C4-2B (cell line): ENCODE results near the gene GPR146.
"Not testable (repeated sequence)": the region's sequence is repeated elsewhere in the genome, so short reads cannot be mapped to it uniquely, and the experiment has no call there.

Experiments
- H3K27ac ChIP-seq: fragments of 450-650 bp; 2 replicates; pipeline ENCODE4 v1.5.1; 2017
- CTCF ChIP-seq: fragments of 450-650 bp; conservative IDR thresholded peaks from 2 replicates; pipeline ENCODE4 v1.5.1; 2017; ENCODE audit warnings: mild to moderate bottlenecking
- ZFX ChIP-seq: fragments of 450-650 bp; IDR thresholded peaks from 2 replicates; pipeline ENCODE4 v1.6.1; 2017

The GPR146 gene

GRCh38 chr7:999941-1000935 lies 44.1 kb upstream of the GPR146 start:
- no peak for TF ChIP-seq CTCF
- no peak for TF ChIP-seq ZFX
- H3K27ac ChIP-seq: no peak overlapping the region

GRCh38 chr7:1001069-1001770 lies 43.1 kb upstream of the GPR146 start:
- not testable (repeated sequence) for H3K27ac ChIP-seq

GRCh38 chr7:1002026-1002425 lies 42.3 kb upstream of the GPR146 start:
- not testable (repeated sequence) for H3K27ac ChIP-seq

- not testable (repeated sequence) for H3K27ac ChIP-seq
Measured at GRCh38 chr7:1002445-1002844, 41.9 kb upstream of the GPR146 start.

- H3K27ac ChIP-seq: no peak overlapping the region
- TF ChIP-seq CTCF (no peak), ZFX (no peak)
Measured at GRCh38 chr7:1004018-1004852, 40.1 kb upstream of the GPR146 start.

GRCh38 chr7:1005303-1005702 lies 39.0 kb upstream of the GPR146 start:
- no peak overlapping the region for H3K27ac ChIP-seq
- TF ChIP-seq CTCF (no peak), ZFX (no peak)

GRCh38 chr7:1007901-1008300 lies 36.4 kb upstream of the GPR146 start:
- no peak for TF ChIP-seq CTCF
- TF ChIP-seq ZFX: no peak
- H3K27ac ChIP-seq: no peak overlapping the region

- H3K27ac ChIP-seq: no peak overlapping the region
- TF ChIP-seq CTCF: no peak
- no peak for TF ChIP-seq ZFX
Measured at GRCh38 chr7:1008733-1009363, 35.5 kb upstream of the GPR146 start.
